Transverse colon (tissue), 4 donors: ENCODE measurements around the gene SYNJ2.

Experiments used
- POLR2AphosphoS5 ChIP-seq, 3 donors: sonication (generic); formaldehyde crosslinking; IDR thresholded peaks; one replicate each; pipeline ENCODE4 v1.6.1; 2016; ENCODE audit warnings: antibody characterized with exemption in 3 of 3
- TF ChIP-seq, protein P1 (sequence below), 5 experiments: fragments of 200-600 bp in 3 of 5; fragments of 450-650 bp in 2 of 5; sonication (generic) in 3 of 5; IDR thresholded peaks; 1 replicate in 2 of 5; 2 replicates in 3 of 5; pipeline ENCODE4 v1.5.1; 2016 to 2017; ENCODE audit warnings: antibody characterized with exemption in 5 of 5, inconsistent platforms in 3 of 5, mild to moderate bottlenecking in 2 of 5, moderate library complexity in 1 of 5

DNA sequence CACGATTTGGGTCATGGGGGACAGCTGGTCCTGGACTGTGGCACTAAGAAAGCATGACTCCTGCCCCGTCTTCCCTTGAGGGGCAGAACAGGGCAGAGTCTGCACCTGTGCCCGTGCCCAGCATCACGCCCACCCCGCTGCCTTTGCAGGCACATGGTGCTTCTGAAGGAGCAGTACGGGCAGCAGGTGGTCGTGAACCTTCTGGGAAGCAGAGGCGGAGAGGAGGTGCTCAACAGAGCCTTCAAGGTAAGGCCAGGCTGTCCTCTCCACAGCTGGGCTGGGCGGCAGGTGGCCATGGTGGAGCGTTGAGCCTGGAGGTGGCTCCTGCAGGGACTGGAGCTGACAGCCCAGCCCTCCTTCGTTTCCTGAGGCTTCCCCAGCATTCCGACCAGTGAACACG is 77.4 kb downstream of the SYNJ2 start:
- TF ChIP-seq POLR2AphosphoS5 (IDR thresholded peaks at IDR 0.05), result no peak
- TF ChIP-seq, protein P1, sequence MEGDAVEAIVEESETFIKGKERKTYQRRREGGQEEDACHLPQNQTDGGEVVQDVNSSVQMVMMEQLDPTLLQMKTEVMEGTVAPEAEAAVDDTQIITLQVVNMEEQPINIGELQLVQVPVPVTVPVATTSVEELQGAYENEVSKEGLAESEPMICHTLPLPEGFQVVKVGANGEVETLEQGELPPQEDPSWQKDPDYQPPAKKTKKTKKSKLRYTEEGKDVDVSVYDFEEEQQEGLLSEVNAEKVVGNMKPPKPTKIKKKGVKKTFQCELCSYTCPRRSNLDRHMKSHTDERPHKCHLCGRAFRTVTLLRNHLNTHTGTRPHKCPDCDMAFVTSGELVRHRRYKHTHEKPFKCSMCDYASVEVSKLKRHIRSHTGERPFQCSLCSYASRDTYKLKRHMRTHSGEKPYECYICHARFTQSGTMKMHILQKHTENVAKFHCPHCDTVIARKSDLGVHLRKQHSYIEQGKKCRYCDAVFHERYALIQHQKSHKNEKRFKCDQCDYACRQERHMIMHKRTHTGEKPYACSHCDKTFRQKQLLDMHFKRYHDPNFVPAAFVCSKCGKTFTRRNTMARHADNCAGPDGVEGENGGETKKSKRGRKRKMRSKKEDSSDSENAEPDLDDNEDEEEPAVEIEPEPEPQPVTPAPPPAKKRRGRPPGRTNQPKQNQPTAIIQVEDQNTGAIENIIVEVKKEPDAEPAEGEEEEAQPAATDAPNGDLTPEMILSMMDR (IDR thresholded peaks at IDR 0.05), result no peak
